IPS-18c (cell line): ENCODE data around the gene JAG1.

Experiments used
- H3K4me3 ChIP-seq: 2 replicates; pipeline ENCODE4 v1.7.0; 2013; ENCODE audit warnings: low read depth, mild to moderate bottlenecking, low read length, moderate library complexity; ENCODE audit not compliant: insufficient read depth
- H3K9me3 ChIP-seq: one replicate; pipeline ENCODE4 v1.6.1; 2013; ENCODE audit warnings: mild to moderate bottlenecking, low read length, moderate library complexity; ENCODE audit not compliant: control insufficient read depth, insufficient read depth

Gene JAG1

DNA sequence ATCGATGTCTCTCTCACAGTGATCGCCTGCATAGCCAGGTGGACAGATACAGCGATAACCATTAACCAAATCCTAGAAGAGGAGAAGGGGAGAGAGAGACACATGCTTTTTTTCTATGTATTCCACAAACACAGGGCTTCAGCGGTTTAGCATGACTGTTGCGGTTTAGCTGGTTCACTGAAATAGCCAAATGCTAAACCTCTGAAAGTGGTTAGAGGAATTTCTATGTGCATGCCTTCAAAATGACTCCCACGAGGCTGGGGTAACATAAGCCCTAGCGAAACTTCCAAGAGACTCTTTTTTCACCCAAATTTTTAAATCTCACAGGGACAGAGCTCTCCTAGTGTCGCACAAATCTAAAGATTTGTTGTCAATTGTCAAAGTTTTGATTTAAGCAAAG, 25.1 kb downstream of the JAG1 start:
- no peak overlapping the region for H3K4me3 ChIP-seq
- no peaks in the 10 kb centered on the region for H3K9me3 ChIP-seq

DNA sequence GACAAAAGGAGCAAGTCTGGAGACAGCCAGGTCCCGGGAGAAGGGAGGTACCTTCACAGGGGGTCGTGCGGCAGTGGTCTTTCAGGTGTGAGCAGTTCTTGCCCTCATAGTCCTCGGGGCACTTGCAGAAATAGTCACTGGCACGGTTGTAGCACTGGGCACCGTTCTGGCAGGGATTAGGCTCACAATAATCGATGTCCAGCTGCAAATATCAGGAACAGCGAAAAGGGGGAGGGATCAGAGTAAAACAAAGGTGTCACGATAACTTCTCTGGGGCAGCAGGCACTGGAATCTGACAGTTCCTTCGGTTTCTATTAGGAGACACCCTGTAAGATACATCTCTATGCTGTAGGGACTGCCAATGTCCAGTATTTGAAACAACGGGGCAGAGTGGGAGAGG, 25.9 kb downstream of the JAG1 start:
- Histone ChIP-seq H3K9me3 (no peaks in the 10 kb centered on the region), H3K4me3 (no peak overlapping the region)

DNA sequence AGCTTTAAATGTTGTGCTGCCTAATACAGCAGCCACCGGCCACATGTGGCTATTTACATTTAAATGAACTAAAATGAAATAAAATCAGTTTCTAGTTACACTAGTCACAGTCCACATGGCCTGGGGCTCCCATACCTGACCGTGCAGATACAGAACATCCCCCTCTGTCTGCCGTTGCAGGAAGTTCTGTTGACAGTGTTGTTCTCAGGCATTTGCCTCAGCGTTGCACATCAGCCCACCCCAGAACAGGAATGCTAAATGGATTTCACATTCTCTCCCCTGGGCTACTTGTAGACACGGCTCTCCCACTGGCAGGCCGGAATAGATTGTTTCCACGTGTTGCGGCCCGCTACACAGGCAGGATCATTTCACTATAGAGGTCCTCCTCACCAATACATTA, 26.3 kb downstream of the JAG1 start:
- H3K9me3 ChIP-seq: no peaks in the 10 kb centered on the region
- H3K4me3 ChIP-seq: no peak overlapping the region

DNA sequence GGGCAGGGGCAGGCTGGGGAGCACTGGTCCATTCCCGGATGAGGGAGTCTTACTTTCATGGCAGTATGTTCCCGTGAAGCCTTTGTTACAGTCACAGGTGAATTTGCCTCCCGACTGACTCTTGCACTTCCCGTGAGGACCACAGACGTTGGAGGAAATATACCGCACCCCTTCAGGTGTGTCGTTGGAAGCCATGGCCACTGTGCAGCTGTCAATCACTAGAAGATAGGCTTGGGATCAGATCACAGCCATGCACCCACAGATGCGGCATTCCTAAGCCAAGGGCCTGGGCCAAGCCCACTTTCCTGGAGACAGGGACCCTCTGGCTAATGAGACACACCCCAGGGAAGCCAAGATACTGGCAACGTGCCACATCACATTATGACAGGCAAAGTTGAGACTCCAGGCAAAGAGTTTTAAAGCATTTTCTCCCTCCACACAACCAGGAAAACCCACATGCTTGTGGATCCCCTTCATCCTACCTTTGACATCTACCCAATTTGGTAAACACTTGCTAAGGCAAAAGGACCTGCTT, 26.8 kb downstream of the JAG1 start:
- H3K9me3 ChIP-seq: no peaks in the 10 kb centered on the region
- H3K4me3 ChIP-seq: no peak overlapping the region

DNA sequence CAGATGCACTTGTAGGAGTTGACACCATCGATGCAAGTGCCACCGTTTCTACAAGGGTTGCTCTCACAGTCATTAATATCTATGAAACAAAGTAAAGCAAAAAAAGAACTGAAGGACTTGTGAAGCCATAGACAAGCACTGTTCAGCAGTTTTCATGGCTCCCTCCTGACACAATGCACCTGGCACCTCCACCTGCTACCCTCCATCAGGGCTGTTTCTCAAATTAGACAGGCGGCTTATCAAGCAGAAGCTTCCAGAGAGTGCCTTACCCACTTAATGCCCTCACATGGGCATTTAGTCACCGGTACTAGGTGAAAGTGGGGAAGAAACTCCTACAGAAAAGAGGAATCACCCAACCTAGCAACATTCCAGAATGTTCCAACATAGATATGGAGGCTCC, 27.8 kb downstream of the JAG1 start:
- H3K4me3 ChIP-seq: no peak overlapping the region
- H3K9me3 ChIP-seq: no peaks in the 10 kb centered on the region

DNA sequence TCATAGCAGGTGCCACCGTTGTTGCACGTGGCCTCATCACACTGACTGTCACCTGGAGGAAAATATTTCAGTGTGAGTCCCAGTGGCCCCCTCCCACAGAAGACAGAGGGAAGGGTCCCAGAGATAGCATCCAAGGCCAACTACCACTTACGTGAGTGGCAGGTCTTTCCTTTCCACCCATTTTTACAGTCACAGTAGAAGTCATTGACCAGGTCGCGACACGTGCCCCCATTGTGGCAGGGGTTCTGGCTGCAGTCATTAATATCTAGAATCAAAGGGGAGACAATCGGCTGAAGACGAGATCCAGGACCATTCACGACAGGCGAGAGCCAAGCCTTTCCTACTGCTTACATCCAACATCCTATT, 28.6 kb downstream of the JAG1 start:
- Histone ChIP-seq H3K9me3 (no peaks in the 10 kb centered on the region), H3K4me3 (no peak overlapping the region)

DNA sequence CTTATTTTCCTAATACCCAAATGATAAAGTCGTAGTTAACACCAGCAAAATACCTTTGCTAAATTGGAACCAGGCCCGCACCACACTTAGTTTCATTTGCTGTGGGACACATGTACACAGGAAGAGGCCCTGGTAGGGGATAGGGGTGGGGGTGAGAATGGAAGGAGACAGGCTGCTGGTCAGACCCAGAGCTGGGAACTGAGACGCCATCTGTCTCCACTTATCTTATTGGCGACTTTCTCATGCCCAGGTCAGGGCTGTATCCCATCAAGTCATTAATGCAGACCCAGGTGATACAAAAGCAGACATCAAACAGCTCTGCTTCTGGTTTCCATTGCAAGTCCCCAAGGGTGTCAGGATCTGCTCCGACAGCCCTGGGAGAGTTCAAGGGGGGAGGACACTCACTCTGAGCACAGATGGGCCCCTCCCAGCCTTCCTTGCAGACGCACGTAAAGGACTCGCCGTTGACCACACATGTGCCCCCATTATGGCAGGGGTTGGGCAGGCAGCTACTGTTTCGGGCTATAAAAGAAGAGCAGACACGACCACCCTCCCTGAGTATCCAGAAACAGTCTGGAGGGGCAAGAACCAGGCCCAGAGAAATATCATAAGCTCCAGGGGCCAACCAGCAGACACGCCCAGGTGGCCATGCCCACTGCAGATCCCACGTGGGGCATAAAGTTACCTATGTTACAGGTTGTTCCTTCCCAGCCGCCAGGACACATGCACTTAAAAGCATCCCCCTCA, 29.2 kb downstream of the JAG1 start:
- Histone ChIP-seq H3K9me3 (no peaks in the 10 kb centered on the region), H3K4me3 (no peak overlapping the region)

DNA sequence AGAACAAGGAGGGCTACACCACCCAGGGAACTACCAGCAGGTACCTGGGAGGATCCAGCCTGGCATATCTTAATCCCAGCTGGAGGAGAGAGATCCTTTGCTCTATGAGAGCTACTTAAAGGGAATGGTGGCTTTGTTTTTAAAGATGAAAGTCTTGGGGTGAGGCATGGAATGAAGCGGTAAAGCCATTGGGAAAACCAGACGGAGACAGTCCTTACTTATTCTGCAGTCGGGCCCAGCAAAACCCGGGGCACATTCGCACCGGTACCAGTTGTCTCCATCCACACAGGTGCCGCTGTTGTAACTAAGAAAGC, 30.3 kb downstream of the JAG1 start:
- Histone ChIP-seq H3K9me3 (no peaks in the 10 kb centered on the region), H3K4me3 (no peak overlapping the region)

DNA sequence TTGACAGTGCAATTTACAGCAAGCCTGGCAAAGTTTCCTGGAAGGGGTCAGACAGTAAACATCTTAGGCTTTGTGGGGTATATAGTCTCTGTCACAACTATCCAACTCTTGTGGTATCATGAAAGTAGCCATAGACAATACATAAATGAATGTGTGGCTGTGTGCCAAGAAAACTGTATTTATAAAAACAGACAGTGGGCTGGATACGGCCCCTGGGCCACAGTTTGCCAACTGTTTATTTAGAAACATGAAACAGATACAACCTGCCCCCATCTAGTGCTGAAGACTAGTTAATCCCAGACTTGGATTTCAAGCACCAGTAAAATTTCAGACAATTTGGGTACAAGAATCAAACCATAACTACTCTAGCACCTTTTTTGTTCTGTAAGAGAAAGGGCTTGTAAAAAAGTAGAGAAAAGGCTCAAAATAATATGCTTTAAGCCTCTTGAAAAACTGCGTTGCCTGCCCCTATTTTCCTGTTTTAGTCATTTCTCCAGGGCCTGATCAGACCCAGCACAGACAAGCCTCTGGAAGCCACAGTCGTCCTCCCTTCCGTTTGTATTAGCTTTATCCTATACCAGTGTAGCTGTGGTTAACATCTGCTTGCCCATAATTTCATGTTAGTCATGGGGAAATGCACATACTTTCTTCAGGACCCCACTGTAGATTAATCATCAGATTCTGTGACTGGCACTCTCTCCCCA, 30.8 kb downstream of the JAG1 start:
- Histone ChIP-seq H3K4me3 (no peak overlapping the region), H3K9me3 (no peaks in the 10 kb centered on the region)

DNA sequence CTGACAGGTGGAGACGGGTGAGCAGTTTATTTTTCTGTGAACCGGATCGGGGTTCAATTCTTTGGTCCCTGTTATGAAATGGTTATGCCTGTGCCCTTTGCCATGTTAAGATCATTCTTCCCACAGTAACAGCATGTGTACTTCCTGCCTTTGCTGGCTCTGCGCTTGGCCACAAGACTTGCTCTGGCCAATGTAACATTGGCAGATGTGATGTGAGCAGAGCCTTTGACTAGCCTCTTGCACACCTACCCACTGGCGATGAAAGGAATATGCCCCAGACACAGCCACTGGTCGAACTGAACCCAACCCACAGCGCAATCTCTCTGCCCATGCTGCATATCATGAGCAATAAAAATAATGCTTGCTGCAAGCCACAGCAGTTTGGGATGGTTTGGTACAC, 31.9 kb downstream of the JAG1 start:
- H3K4me3 ChIP-seq: no peak overlapping the region

DNA sequence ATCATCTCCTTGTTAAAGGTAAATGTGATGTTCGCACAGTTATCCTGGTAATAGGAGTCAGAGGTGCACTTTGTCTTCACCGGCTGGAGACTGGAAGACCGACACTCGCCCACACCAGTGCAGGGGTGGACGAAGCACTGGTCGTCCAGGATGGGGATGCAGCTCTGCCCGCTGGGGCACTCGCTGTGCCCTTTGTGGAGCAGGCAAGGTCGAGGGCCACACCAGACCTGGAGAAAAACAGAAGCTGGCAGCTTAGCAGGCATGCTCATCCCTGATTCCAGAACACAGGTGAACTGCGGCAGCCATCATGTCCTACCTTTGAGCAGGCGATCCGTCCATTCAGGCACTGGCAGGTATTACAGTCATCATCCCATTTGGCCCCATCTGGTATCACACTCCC, 32.3 kb downstream of the JAG1 start:
- Histone ChIP-seq H3K4me3 (no peak overlapping the region), H3K9me3 (no peaks in the 10 kb centered on the region)

More for the DNA sequence above, 31.9 kb downstream of the JAG1 start:
- H3K9me3 ChIP-seq: no peaks in the 10 kb centered on the region

DNA sequence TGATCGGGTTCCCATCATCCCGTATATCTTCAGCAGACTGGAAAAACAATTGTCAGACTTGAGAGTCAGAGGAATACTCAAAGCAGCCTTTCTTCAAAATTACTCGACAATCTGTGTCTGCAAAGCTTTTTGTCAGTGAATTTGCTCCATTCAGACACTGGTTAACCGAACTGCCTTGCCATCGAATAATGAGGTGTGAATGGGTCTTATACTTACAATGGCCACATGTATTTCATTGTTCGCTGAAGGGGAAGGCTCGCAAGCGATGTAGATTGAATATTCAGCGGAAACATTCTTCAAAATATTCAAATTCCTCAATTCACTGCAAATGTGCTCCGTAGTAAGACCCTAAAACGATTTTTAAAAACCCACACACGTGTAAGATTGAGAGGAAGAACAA, 32.9 kb downstream of the JAG1 start:
- no peak overlapping the region for H3K4me3 ChIP-seq
- no peaks in the 10 kb centered on the region for H3K9me3 ChIP-seq

DNA sequence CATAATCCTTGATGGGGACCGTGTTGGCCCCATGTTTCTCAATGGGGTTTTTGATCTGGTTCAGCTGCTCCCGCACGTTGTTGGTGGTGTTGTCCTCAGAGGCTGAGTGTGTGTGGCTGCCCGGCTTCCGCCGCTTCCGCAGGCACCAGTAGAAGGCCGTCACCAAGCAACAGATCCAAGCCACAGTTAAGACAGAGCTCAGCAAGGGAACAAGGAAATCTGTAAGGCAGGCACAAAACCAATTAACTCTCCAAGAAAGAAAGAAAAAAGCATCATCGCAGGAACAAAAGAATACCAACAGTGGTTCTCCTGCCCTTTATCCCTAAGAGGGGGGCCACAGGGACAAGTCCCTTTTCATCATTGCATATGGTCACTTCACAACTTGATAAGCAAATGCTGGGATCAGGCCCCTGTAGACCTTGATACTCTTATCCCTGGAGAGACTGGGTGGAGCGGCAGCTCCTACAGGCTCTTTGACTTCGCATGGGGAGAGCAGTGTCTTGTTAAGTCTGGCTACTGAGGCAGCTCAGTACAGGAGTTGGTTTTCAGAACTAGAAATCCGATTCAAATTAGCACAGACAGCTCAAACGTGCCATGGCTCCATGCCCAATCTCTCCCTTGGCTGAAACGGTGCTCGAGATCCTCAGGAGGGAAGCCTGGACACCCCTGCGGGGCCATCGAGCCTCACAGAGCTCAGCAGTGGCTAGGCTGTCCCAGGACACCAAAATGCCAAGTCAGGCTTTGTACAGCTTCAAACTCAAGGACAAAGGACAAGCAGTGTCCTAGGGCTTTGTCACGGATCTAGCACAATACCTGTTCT, 33.9 kb downstream of the JAG1 start:
- Histone ChIP-seq H3K9me3 (no peaks in the 10 kb centered on the region), H3K4me3 (no peak overlapping the region)

DNA sequence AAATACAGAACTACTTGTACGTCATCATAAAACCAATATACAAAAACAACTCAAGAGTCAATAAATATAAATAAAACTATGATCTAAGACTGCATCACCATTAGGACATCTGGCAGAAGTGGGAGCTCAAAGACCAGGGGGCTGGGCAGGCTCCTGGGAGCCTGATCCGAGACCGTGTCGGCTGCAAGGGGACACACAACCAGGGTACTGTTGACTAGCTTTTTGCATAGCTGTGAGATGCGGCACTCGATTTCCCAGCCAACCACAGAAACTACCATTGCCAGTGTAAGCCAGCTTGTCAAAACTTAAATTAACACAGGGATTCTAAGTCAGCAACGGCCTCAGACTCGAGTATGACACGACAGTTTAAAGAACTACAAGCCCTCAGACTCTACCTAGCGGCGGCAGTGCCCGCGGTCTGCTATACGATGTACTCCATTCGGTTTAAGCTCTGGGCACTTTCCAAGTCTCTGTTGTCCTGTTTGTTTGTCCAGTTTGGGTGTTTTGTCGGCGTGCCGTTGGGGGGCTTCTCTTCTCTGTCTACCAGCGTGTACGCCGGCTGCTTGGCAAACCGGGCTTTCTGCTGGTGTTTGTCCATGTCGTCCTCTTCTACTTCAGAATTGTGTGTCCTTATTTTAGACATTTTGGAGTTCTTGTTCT, 34.6 kb downstream of the JAG1 start:
- H3K9me3 ChIP-seq: no peaks in the 10 kb centered on the region
- H3K4me3 ChIP-seq: no peak overlapping the region

DNA sequence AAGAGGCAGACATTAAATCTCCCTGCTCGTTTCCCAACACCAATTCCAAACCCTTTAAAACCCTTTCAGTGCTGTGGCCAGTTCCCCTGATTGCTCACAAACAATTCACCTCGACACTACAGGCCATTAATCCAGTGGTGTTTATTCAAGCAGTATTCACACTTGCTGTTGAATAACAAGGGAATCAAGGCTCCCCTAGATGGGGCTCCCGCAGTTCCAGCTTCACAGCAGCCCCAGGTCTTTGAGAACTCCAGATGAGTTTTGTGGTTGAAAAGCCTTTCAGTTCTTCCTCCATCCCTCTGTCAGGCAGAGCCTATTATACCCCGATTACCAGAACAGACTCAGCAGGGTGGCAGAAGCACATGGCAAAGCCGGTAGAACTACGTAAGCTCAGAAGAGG, 36.2 kb downstream of the JAG1 start:
- no peaks in the 10 kb centered on the region for H3K9me3 ChIP-seq
- no peak overlapping the region for H3K4me3 ChIP-seq

DNA sequence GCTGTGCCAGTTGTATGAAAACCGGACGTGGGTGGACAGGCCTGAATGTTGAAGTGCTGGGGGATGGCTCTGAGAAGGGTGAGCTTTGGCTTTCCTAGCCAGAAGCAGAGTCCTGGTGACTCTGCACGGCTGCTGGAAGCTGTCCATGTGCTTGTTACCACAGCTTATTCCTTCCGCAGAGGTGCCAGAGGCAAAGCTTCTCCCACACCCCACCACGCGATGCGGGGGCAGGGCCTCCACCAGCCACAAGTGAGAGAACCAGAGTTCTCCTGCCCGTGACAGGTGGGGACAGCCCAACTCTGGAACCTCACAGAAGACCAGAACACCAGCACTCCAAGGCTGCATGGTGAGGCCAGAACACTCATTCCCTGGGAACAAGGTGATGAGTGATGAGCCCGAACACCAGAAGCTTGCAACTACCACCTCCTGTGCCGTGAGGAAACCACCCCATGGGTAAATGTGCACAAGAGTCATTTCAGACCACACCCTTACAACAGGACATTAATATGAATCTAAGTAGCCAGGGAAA, 36.7 kb downstream of the JAG1 start:
- Histone ChIP-seq H3K9me3 (no peaks in the 10 kb centered on the region), H3K4me3 (no peak overlapping the region)

DNA sequence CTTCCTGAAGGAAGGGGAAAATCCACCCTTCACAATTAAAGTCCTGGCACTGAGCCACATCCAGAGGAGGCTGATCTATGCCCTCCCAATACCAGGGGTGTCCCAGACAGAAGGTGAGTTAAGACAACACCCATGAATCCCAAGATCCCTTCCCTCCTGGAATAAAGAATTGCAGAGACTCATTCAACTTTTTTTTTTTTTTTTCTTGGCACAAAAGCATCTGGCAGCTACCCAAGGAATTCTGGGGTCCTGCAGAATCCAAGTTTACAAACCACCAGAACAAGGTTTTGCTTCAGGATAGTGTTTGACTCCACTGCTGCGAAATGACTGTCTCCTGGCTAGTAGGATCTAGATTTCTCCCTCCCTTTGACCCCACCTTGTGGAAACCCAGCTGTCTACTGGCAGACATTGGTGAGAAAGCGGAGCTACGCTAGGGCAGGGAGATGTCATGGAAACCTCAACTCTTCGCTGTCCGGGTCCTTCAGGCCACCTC, 37.4 kb downstream of the JAG1 start:
- H3K4me3 ChIP-seq: no peak overlapping the region
- H3K9me3 ChIP-seq: no peaks in the 10 kb centered on the region
